PFSK-1 (cell line): Measurements from ENCODE around the gene KMT2E.

Source experiments
- POLR2AphosphoS5 ChIP-seq: IDR thresholded peaks from 2 replicates; pipeline ENCODE4 v1.6.1; 2012; ENCODE audit warnings: low read depth, mild to moderate bottlenecking, control low read depth, low read length, moderate library complexity
- REST ChIP-seq, 2 experiments: IDR thresholded peaks; 2 replicates each; pipeline versions ENCODE4 v1.6.1 to v1.8.0; 2011 to 2012; ENCODE audit warnings: low read depth in 2 of 2, low read length in 2 of 2, control low read depth in 1 of 2, inconsistent platforms in 1 of 2, mild to moderate bottlenecking in 1 of 2, moderate library complexity in 1 of 2; ENCODE audit not compliant: insufficient read depth in 1 of 2
- SIN3A ChIP-seq: IDR thresholded peaks from 2 replicates; pipeline ENCODE4 v1.6.1; 2012; ENCODE audit warnings: mild to moderate bottlenecking, low read length, moderate library complexity, borderline replicate concordance; ENCODE audit not compliant: insufficient read depth
- TAF1 ChIP-seq: IDR thresholded peaks from 2 replicates; pipeline ENCODE4 v1.6.1; 2012; ENCODE audit warnings: low read length, control low read depth, borderline replicate concordance; ENCODE audit not compliant: insufficient read depth

- TF ChIP-seq REST (IDR thresholded peaks at IDR 0.05; ENCODE audit: insufficient read depth in 1 of 2, low read depth in 2 of 2, low read length in 2 of 2) (no peak), POLR2AphosphoS5 (no peak), TAF1 (no peak), SIN3A (no peak)
These were observed 31.5 kb upstream of the KMT2E start for GRCh38 chr7:104982308-104983075.
